Upper lobe of right lung (tissue), 1 donor: ENCODE results near the gene ADAMTS12. TPM values are rescaled to one million over a fixed set of nuclear protein-coding genes. Genes with fewer than 3 reads are reported as not detected.

Experiments used
- ATAC-seq: fragments of 200-7000 bp; cut with Tn5 transposase; one replicate; pipeline ENCODE4 v1.9.1; 2020; ENCODE audit warnings: mild to moderate bottlenecking, moderate library complexity
- DNase-seq: peaks from one replicate; pipeline ENCODE4 v3.0.0-alpha.2; 2020
- H3K27ac ChIP-seq: fragments of 200-600 bp; one replicate; pipeline ENCODE4 v1.8.0; 2022
- H3K27me3 ChIP-seq: fragments of 200-600 bp; one replicate; pipeline ENCODE4 v1.8.0; 2022; ENCODE audit warnings: mild to moderate bottlenecking
- H3K36me3 ChIP-seq: fragments of 200-600 bp; one replicate; pipeline ENCODE4 v1.8.0; 2022
- H3K4me1 ChIP-seq: fragments of 200-600 bp; one replicate; pipeline ENCODE4 v1.8.0; 2022
- H3K4me3 ChIP-seq: fragments of 200-600 bp; one replicate; pipeline ENCODE4 v1.8.0; 2022; ENCODE audit warnings: mild to moderate bottlenecking
- H3K9me3 ChIP-seq: fragments of 200-600 bp; one replicate; pipeline ENCODE4 v1.8.0; 2022
- CTCF ChIP-seq: fragments of 200-600 bp; IDR thresholded peaks from one replicate; pipeline ENCODE4 v1.8.0; 2022; ENCODE audit warnings: antibody characterized with exemption
- intact Hi-C: fragments of 100-400 bp; cut with DNase I; formaldehyde crosslinking; loops from one replicate; pipeline ENCODE4 v1.11.0; 2022
- total RNA-seq: library from RNA; stranded (reverse); fragmentation: NEBNext Ultra II Directional; extraction: Animal tissue kit (Norgen Biotek cat#: 25700); gene quantifications from one replicate; pipeline ENCODE4 v1.2.1, GENCODE V29; 2021
- donor health status: DM: no; HTN: yes; CAD: no; lungs with severe emphysema.

The ADAMTS12 gene
- total RNA-seq, 1 donor from 2014 or later: 11.2 TPM

DNA sequence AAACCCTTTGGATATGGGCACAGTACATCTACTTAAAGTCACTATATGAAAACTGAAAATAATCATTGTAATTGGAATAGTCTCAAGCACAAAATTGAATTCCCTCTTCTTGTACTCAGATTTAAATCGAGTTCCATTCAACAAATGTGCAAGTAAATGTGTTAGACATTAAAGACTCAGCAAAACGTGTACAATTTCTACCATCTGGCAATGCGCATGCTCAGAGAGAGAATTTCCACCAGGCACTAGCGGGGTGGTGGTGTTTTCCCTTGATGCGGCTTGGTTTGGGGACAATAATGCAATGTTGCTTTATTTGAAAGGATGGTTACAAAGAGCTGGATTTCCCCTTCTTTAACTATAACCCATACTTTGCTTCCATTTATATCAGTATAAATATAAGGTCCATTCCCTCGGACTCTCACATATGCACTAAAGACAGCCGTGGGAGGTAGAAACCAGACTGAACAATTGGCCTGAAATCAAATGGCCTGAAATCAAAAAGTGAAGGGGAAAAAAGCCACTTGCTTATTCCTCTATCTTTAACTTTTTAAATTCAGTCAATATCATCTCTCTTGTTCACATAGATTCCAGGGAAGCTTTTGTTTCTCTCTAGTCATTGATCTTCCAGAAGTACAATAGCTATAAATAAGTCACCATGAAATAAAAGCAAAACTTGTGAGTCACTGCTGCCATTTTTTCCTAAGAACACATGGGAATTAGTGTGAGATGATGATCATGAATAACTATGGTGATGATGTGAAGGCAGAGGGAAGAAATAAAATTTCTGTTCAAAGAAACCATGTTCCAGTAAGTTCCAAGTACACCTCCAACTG is 59.2 kb downstream of the ADAMTS12 start:
- H3K27me3 ChIP-seq: no peaks in the 10 kb centered on the region
- DNase-seq: no peak
- intact Hi-C loops: no loop called here

DNA sequence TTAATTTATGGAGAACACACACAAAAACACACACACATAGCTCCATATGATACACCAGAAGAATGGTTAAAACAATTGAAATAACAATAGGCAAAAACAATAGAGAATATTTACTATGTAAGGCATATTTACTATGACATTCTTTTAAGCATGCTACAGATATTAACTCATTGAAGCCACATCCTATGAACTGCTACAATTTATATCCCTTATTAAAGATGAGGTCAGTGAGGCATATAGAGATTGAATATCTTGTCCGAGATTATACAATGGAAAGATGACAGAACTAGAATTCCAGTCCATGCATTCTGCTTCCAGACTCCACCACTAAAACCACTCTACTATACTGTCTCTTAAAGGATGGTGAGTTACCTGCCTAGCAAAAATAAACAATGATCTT is 60.7 kb downstream of the ADAMTS12 start:
- intact Hi-C loops: no loop called here
- no peak for ATAC-seq
- TF ChIP-seq CTCF: no peak

More for the DNA sequence above, 59.2 kb downstream of the ADAMTS12 start:
- ATAC-seq: no peak
- no peaks in the 10 kb centered on the region for H3K4me1 ChIP-seq
- H3K27ac ChIP-seq: no peak overlapping the region
- H3K9me3 ChIP-seq: no peaks in the 10 kb centered on the region
- no peak overlapping the region for H3K4me3 ChIP-seq
- no peak for TF ChIP-seq CTCF
- H3K36me3 ChIP-seq: no peaks in the 10 kb centered on the region

DNA sequence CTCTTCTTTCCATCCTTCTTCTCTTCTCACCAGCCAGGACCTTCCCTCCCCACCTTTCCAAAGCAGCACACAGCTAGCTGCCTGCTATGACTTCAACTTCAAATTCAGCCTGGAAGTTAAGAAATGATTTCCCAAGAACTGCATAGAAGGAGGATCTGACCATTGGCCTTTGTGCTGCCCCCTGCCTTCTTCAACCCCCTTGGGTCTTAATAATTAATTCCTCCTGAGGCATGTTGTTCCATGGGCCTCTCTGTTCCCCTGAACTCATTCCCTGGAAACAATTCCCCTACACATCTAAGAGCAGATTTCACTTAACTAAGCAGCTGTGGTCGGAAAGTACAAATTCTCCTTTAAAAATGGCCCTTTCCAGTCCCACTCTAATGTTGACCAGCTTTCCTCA is 62.4 kb downstream of the ADAMTS12 start:
- Histone ChIP-seq H3K27ac (no peak overlapping the region), H3K27me3 (no peaks in the 10 kb centered on the region), H3K4me1 (no peaks in the 10 kb centered on the region), H3K36me3 (no peaks in the 10 kb centered on the region), H3K4me3 (no peak overlapping the region), H3K9me3 (no peaks in the 10 kb centered on the region)
- no peak for TF ChIP-seq CTCF
- ATAC-seq: no peak
- DNase-seq: no peak
- intact Hi-C loops: no loop called here

More for the DNA sequence above, 60.7 kb downstream of the ADAMTS12 start:
- Histone ChIP-seq H3K36me3 (no peaks in the 10 kb centered on the region), H3K27ac (no peak overlapping the region), H3K4me3 (no peak overlapping the region), H3K4me1 (no peaks in the 10 kb centered on the region), H3K9me3 (no peaks in the 10 kb centered on the region), H3K27me3 (no peaks in the 10 kb centered on the region)
- DNase-seq: no peak

- Histone ChIP-seq H3K27ac (no peak overlapping the region), H3K4me1 (no peaks in the 10 kb centered on the region), H3K27me3 (no peaks in the 10 kb centered on the region), H3K9me3 (no peaks in the 10 kb centered on the region), H3K36me3 (no peaks in the 10 kb centered on the region), H3K4me3 (no peak overlapping the region)
- no peak for DNase-seq
- intact Hi-C loops: no loop called here
- ATAC-seq: no peak
- TF ChIP-seq CTCF: no peak
These were observed 63.0 kb downstream of the ADAMTS12 start for GRCh38 chr5:33828626-33829308.

DNA sequence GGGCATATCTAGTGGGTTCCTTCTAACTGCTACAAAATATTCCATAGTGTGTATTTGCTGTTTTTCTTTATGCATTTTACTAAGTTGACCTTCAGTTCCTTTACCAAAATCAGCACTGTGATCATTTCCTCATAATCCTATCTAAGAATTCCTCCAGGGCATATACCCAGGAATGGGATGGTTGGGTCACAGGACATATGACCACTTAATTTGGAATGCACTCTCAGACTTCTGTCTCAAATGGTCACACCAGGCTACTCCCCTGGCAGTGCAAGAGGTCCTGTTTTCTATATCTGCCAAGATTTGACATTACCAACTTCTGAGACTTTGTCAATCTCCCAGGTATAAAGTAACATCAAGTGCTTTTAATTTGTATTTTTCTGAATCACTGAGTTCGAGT is 63.9 kb downstream of the ADAMTS12 start:
- TF ChIP-seq CTCF: no peak
- no peaks in the 10 kb centered on the region for H3K9me3 ChIP-seq
- ATAC-seq: no peak
- H3K27me3 ChIP-seq: no peaks in the 10 kb centered on the region
- H3K4me3 ChIP-seq: no peak overlapping the region
- no peak overlapping the region for H3K27ac ChIP-seq
- DNase-seq: no peak
- no peaks in the 10 kb centered on the region for H3K36me3 ChIP-seq
- intact Hi-C loops: no loop called here
- no peaks in the 10 kb centered on the region for H3K4me1 ChIP-seq
